ENCODE results near the gene MATN4. TPM values are rescaled to one million over a fixed set of nuclear protein-coding genes. Genes with fewer than 3 reads are reported as not detected.

MATN4 gene
- total and polyA plus RNA-seq, 2 of the 13 experiments (the other 11 are each of a cell fraction or from before 2014, with no cell fraction given) = not detected

- TF ChIP-seq KLF13 (CRISPR knock-in tag; IDR thresholded peaks at IDR 0.05) = 0 out of 2 replicates have a peak, but pooled peaks have one; percentile 2
- 0 out of 2 replicates have a peak, but pooled peaks have one; percentile 1 for TF ChIP-seq MIER3 (CRISPR knock-in tag; IDR thresholded peaks at IDR 0.05; ENCODE audit: borderline replicate concordance)
- no peak for TF ChIP-seq HHEX (CRISPR knock-in tag; IDR thresholded peaks at IDR 0.05)
- TF ChIP-seq ZSCAN5A (CRISPR knock-in tag; IDR thresholded peaks at IDR 0.05; ENCODE audit: borderline replicate concordance) = no peak
- TF ChIP-seq ZNF296 (CRISPR knock-in tag; conservative IDR thresholded peaks at IDR 0.05) = no peak
- no peak for TF ChIP-seq GATAD2A (CRISPR knock-in tag; IDR thresholded peaks at IDR 0.05)
- no peak for TF ChIP-seq NONO (IDR thresholded peaks at IDR 0.05)
- 0 out of 2 replicates have a peak, but pooled peaks have one; percentile 4 for TF ChIP-seq NONO (CRISPR knock-in tag; conservative IDR thresholded peaks at IDR 0.05)
- no peak for TF ChIP-seq TEF (CRISPR knock-in tag; IDR thresholded peaks at IDR 0.05)
- 0 out of 2 replicates have a peak, but pooled peaks have one; percentile 15 for TF ChIP-seq ZNF34 (CRISPR knock-in tag; IDR thresholded peaks at IDR 0.05; ENCODE audit: borderline replicate concordance)
- no peak for TF ChIP-seq ZNF30 (CRISPR knock-in tag; IDR thresholded peaks at IDR 0.05)
Measured at GRCh38 chr20:45294003-45294368, 14.1 kb downstream of the MATN4 start (continued).
